Gastrocnemius medialis (tissue), 4 donors: ENCODE results near the gene CTIF.

Source experiments
- CTCF ChIP-seq, 5 experiments: fragments of 450-650 bp in 3 of 5; fragments of 200-600 bp in 2 of 5; sonication (generic) in 2 of 5; IDR thresholded peaks in 4 of 5; conservative IDR thresholded peaks in 1 of 5; 1 replicate in 4 of 5; 2 replicates in 1 of 5; pipeline ENCODE4 v1.5.1; 2016 to 2019; ENCODE audit warnings: antibody characterized with exemption in 5 of 5, mild to moderate bottlenecking in 3 of 5, moderate library complexity in 3 of 5
- POLR2A ChIP-seq, 2 donors: fragments of 450-650 bp; IDR thresholded peaks; one replicate each; pipeline ENCODE4 v1.6.1; 2017; ENCODE audit warnings: antibody characterized with exemption in 2 of 2, mild to moderate bottlenecking in 2 of 2, moderate library complexity in 2 of 2

GRCh38 chr18:48852794-48853193, 314.0 kb downstream of the CTIF start:
- no peak for TF ChIP-seq CTCF (IDR thresholded peaks at IDR 0.05 in 4 of 5, conservative IDR thresholded peaks at IDR 0.05 in 1 of 5)
- TF ChIP-seq POLR2A (IDR thresholded peaks at IDR 0.05) = no peak
